ENCODE measurements around the gene CC2D1B.

CC2D1B gene

DNA sequence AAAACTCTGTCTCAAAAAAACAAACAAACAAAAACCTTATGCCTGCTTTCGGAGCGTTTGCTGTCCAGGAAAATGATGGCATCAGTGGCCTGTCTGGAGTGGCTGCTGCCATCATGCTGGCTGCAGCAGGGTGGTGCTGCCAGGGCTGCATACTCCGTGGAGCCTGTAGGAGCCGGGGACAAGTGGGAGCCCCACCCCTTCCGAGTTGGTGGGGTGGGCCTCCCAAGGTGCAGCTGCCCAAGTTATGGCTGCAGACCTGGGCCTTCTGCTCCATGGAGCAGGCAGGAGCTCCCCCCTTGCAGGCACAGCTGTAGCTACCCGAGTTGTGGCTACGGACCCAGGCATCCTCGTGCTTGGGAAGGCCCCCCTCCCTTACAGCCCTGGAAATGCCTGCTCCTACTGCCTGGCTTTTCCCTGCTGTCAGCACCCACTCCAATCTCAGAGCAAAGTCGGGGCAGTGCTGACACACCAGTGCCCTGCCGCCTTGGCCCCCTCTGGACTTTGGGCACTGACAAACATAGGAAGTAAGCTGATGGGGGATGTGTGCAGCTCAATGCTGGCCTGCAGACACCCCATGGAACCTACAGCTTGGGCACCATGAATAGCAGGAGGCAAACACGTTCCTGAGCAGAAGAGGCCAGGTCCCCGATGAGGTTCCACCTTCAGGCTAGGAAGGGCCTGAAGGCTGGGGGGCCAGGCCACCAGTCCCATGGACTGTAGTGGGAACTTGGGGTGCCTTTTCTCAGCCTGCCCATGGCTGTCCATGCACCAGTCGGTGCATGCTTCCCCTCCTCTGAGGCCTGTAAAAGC is 60.4 kb downstream of the CC2D1B start:
- no peak for DNase-seq

All from NCI-H1092 treated with DMSO at 0.1 percent for 48 hours (cell line).